Vagina (tissue), 2 donors: Measurements from ENCODE around the gene SPTBN4. TPM values are rescaled to one million over a fixed set of nuclear protein-coding genes. Genes with fewer than 3 reads are reported as not detected.

Source experiments
- DNase-seq, 2 donors: peaks; one replicate each; pipeline ENCODE4 v3.0.0-alpha.2; 2017; ENCODE audit errors: extremely low spot score in 2 of 2
- H3K27ac ChIP-seq: fragments of 200-600 bp; sonication (generic); one replicate; pipeline ENCODE4 v1.5.1; 2019
- H3K27me3 ChIP-seq: fragments of 200-600 bp; sonication (generic); one replicate; pipeline ENCODE4 v1.5.1; 2019
- H3K36me3 ChIP-seq, 2 donors: fragments of 200-600 bp; sonication (generic); one replicate each; pipeline ENCODE4 v1.5.1; 2017 to 2019
- H3K4me1 ChIP-seq: fragments of 200-600 bp; sonication (generic); one replicate; pipeline ENCODE4 v1.5.1; 2019
- H3K4me3 ChIP-seq, 2 donors: fragments of 200-600 bp; sonication (generic); 1 replicate in 1 of 2; 2 replicates in 1 of 2; pipeline ENCODE4 v1.5.1; 2016 to 2019
- H3K9me3 ChIP-seq: fragments of 200-600 bp; sonication (generic); one replicate; pipeline ENCODE4 v1.5.1; 2019
- CTCF ChIP-seq, 3 experiments: fragments of 450-650 bp in 2 of 3; fragments of 200-600 bp in 1 of 3; sonication (generic) in 1 of 3; IDR thresholded peaks; one replicate each; pipeline ENCODE4 v1.5.1; 2017 to 2019; ENCODE audit warnings: antibody characterized with exemption in 3 of 3, mild to moderate bottlenecking in 2 of 3, moderate library complexity in 2 of 3
- POLR2A ChIP-seq, 2 donors: fragments of 450-650 bp; IDR thresholded peaks; one replicate each; pipeline ENCODE4 v1.6.1; 2017; ENCODE audit warnings: antibody characterized with exemption in 2 of 2, mild to moderate bottlenecking in 2 of 2, moderate library complexity in 2 of 2
- POLR2AphosphoS5 ChIP-seq, 2 donors: sonication (generic); formaldehyde crosslinking; IDR thresholded peaks; one replicate each; pipeline ENCODE4 v1.9.0; 2017; ENCODE audit warnings: antibody characterized with exemption in 2 of 2, mild to moderate bottlenecking in 2 of 2, low read depth in 1 of 2; ENCODE audit not compliant: insufficient read depth in 1 of 2
- intact Hi-C: fragments of 100-400 bp; cut with DNase I; formaldehyde crosslinking; loops from one replicate; pipeline ENCODE4 v1.15.1; 2023
- total RNA-seq: library from RNA; depleted of rRNA; stranded (reverse); fragments of >200 nt; gene quantifications from one replicate; pipeline ENCODE4 v1.2.3, GENCODE V29; 2016

The SPTBN4 gene
- total RNA-seq, 1 donor from 2014 or later, result 1.7 TPM

- H3K4me3 ChIP-seq, result no peak overlapping the region
- no peak overlapping the region for H3K27ac ChIP-seq
- TF ChIP-seq CTCF (IDR thresholded peaks at IDR 0.05) (no peak), POLR2AphosphoS5 (IDR thresholded peaks at IDR 0.05; ENCODE audit: insufficient read depth in 1 of 2, low read depth in 1 of 2) (peak in 1 of 2 donors; percentile 14)
- no peaks in the 10 kb centered on the region for H3K27me3 ChIP-seq
- DNase-seq, result no peak
- H3K36me3 ChIP-seq, result peaks cover 0 to 27% of the 10 kb centered on the region in 2 donors
- intact Hi-C loops, result no loop called here
- no peaks in the 10 kb centered on the region for H3K9me3 ChIP-seq
- H3K4me1 ChIP-seq, result peaks cover 24% of the 10 kb centered on the region
These were observed 21.0 kb upstream of the SPTBN4 start for GRCh38 chr19:40445780-40446262.

GRCh38 chr19:40446263-40446784 is 20.5 kb upstream of the SPTBN4 start:
- DNase-seq, result no peak
- no peaks in the 10 kb centered on the region for H3K9me3 ChIP-seq
- no peak overlapping the region for H3K27ac ChIP-seq
- H3K36me3 ChIP-seq, result peaks cover 0 to 22% of the 10 kb centered on the region in 2 donors
- intact Hi-C loops, result no loop called here
- no peaks in the 10 kb centered on the region for H3K27me3 ChIP-seq
- no peak overlapping the region for H3K4me3 ChIP-seq
- peaks cover 19% of the 10 kb centered on the region for H3K4me1 ChIP-seq
- TF ChIP-seq POLR2A (IDR thresholded peaks at IDR 0.05) (no peak), POLR2AphosphoS5 (IDR thresholded peaks at IDR 0.05; ENCODE audit: insufficient read depth in 1 of 2, low read depth in 1 of 2) (no peak), CTCF (IDR thresholded peaks at IDR 0.05) (no peak)

GRCh38 chr19:40449506-40449905 is 17.3 kb upstream of the SPTBN4 start:
- H3K4me1 ChIP-seq, result peaks cover 5% of the 10 kb centered on the region
- no peak for DNase-seq
- H3K27me3 ChIP-seq, result no peaks in the 10 kb centered on the region
- peaks cover 0 to 15% of the 10 kb centered on the region in 2 donors for H3K36me3 ChIP-seq
- no peak overlapping the region for H3K27ac ChIP-seq
- no peaks in the 10 kb centered on the region for H3K9me3 ChIP-seq
- H3K4me3 ChIP-seq, result no peak overlapping the region
- TF ChIP-seq POLR2AphosphoS5 (IDR thresholded peaks at IDR 0.05; ENCODE audit: insufficient read depth in 1 of 2, low read depth in 1 of 2) (no peak), POLR2A (IDR thresholded peaks at IDR 0.05) (no peak), CTCF (IDR thresholded peaks at IDR 0.05) (no peak)
- intact Hi-C loops, result no loop called here

- no peak for DNase-seq
- H3K27me3 ChIP-seq, result no peaks in the 10 kb centered on the region
- no peaks in the 10 kb centered on the region for H3K9me3 ChIP-seq
- H3K4me1 ChIP-seq, result no peaks in the 10 kb centered on the region
- TF ChIP-seq CTCF (IDR thresholded peaks at IDR 0.05) (no peak), POLR2A (IDR thresholded peaks at IDR 0.05) (no peak), POLR2AphosphoS5 (IDR thresholded peaks at IDR 0.05; ENCODE audit: insufficient read depth in 1 of 2, low read depth in 1 of 2) (no peak)
- no peak overlapping the region for H3K4me3 ChIP-seq
- no peak overlapping the region for H3K27ac ChIP-seq
- intact Hi-C loops, result no loop called here
- peaks cover 0 to 21% of the 10 kb centered on the region in 2 donors for H3K36me3 ChIP-seq
These were observed 16.1 kb upstream of the SPTBN4 start for GRCh38 chr19:40450664-40451063.

DNA sequence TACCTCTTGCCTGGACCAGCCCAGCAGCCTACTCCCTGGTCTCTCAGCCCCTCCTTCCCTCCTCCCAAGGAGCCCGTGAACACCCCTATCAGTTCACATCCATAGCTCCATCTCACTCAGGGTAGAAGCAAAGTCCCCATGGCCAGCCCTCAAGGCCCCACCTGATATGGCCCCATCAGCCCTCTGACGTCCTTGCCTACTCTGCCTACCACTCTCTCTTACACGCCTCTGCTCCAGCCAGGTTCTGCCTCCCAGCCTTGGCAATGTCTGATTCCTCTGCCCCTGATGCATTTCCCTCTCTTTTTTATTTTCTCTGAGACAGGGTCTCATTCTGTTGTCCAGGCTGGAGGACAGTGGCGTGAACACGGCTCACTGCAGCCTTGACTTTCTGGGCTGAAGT is 14.8 kb upstream of the SPTBN4 start:
- Histone ChIP-seq H3K36me3 (peaks cover 0 to 24% of the 10 kb centered on the region in 2 donors), H3K27me3 (no peaks in the 10 kb centered on the region), H3K27ac (no peak overlapping the region), H3K4me1 (no peaks in the 10 kb centered on the region), H3K9me3 (no peaks in the 10 kb centered on the region), H3K4me3 (no peak overlapping the region)
- no peak for TF ChIP-seq POLR2AphosphoS5 (IDR thresholded peaks at IDR 0.05; ENCODE audit: insufficient read depth in 1 of 2, low read depth in 1 of 2)
- TF ChIP-seq POLR2A (IDR thresholded peaks at IDR 0.05), result no peak
- no peak for TF ChIP-seq CTCF (IDR thresholded peaks at IDR 0.05)
- no peak for DNase-seq
- intact Hi-C loops, result no loop called here
